GM12878 (cell line): ENCODE results near the gene WDR38. TPM values are rescaled to one million over a fixed set of nuclear protein-coding genes. Genes with fewer than 3 reads are reported as not detected.

Experiments used
- CEBPZ ChIP-seq: fragments of 150-350 bp; IDR thresholded peaks from 2 replicates; pipeline ENCODE4 v1.6.1; 2016; ENCODE audit warnings: low read depth, low read length
- EED ChIP-seq: sonication (generic); IDR thresholded peaks from 2 replicates; pipeline ENCODE4 v1.6.1; 2016; ENCODE audit warnings: antibody characterized with exemption, low read depth
- ELK1 ChIP-seq: IDR thresholded peaks from 2 replicates; pipeline ENCODE4 v1.6.1; 2012; ENCODE audit warnings: low read depth, low read length, improper control_type of control experiment
- GABPA ChIP-seq: IDR thresholded peaks from 2 replicates; pipeline ENCODE4 v1.6.1; 2014; ENCODE audit warnings: antibody characterized with exemption, low read depth, mild to moderate bottlenecking, inconsistent platforms
- HCFC1 ChIP-seq: fragments of 150-350 bp; IDR thresholded peaks from 2 replicates; pipeline ENCODE4 v1.6.1; 2014; ENCODE audit warnings: low read length
- TCF12 ChIP-seq: IDR thresholded peaks from 2 replicates; pipeline ENCODE4 v1.6.1; 2011; ENCODE audit warnings: low read depth, mild to moderate bottlenecking, low read length
- TCF3 ChIP-seq: IDR thresholded peaks from 2 replicates; pipeline ENCODE4 v1.6.1; 2012; ENCODE audit warnings: low read depth, mild to moderate bottlenecking, low read length, borderline replicate concordance; ENCODE audit not compliant: insufficient read depth
- polyA plus RNA-seq, 11 experiments: library from polyadenylated mRNA; depleted of rRNA in 4 of 11; unstranded in 6 of 11; stranded (reverse) in 5 of 11; fragments of >200 nt; fragmentation: Nextera tagmentation in 4 of 11; fragmentation: Illumina TruSeq in 1 of 11; extraction: Ambion mirVana in 4 of 11; extraction: Trizol in 1 of 11; gene quantifications; 1 replicate in 1 of 11; 2 replicates in 10 of 11; pipeline versions ENCODE4 v1.2.1 to v1.2.3, GENCODE V29; 2011 to 2016; ENCODE audit warnings: inconsistent platforms in 2 of 11, missing spikeins in 2 of 11, low read depth in 1 of 11
- total RNA-seq, 4 experiments: library from RNA; depleted of rRNA in 3 of 4; stranded (reverse); fragments of >200 nt in 3 of 4; fragmentation: Illumina TruSeq in 1 of 4; extraction: Trizol in 1 of 4; gene quantifications; 2 replicates each; pipeline versions ENCODE4 v1.2.1 to v1.2.3, GENCODE V29; 2013 to 2021

The WDR38 gene
- total and polyA plus RNA-seq, 10 of the 15 experiments (the other 5 are each of a cell fraction or from before 2014, with no cell fraction given): not detected

- TF ChIP-seq ELK1 (no peak), EED (no peak), GABPA (no peak), CEBPZ (no peak), HCFC1 (no peak), TCF12 (no peak), TCF3 (no peak)
These were observed 37.7 kb upstream of the WDR38 start (continued) for GRCh38 chr9:124815601-124816000.
